GM21717 (cell line): ENCODE data around the gene SLC35D2.
"Not testable (repeated sequence)": the region's sequence is repeated elsewhere in the genome, so short reads cannot be mapped to it uniquely, and the experiment has no call there.

Experiments
- ATAC-seq: cut with Tn5 transposase; IDR thresholded peaks from one replicate; pipeline ENCODE4 v1.9.1; 2021; ENCODE audit warnings: mild to moderate bottlenecking, moderate library complexity; ENCODE audit not compliant: unreplicated experiment

SLC35D2 gene

GRCh38 chr9:96362119-96362518, 21.4 kb downstream of the SLC35D2 start:
- not testable (repeated sequence) for ATAC-seq

GRCh38 chr9:96361668-96362067, 21.8 kb downstream of the SLC35D2 start:
- no peak for ATAC-seq

GRCh38 chr9:96360976-96361375, 22.5 kb downstream of the SLC35D2 start:
- ATAC-seq: no peak

- ATAC-seq: not testable (repeated sequence)
Measured at GRCh38 chr9:96360523-96360922, 23.0 kb downstream of the SLC35D2 start.

DNA sequence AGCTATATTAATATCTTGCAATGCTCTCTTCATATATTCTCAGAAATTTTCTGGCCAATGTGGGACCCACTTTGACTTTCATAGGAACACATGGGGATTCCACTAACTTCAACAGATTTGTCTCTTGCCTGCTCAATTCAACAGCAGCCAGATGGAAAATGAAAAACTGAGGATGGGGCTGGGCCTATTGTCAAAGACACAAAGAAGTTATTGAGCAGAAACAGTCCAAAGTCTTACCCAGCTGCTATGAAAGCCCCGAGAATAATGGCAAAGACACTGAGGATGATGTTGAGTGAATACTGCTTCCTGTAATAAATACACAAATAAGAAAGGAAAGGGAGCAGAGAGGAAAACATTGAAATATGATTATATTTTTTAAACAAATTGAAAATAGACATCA, 32.6 kb downstream of the SLC35D2 start:
- ATAC-seq: no peak

- no peak for ATAC-seq
Measured at GRCh38 chr9:96348261-96348660, 35.2 kb downstream of the SLC35D2 start.

GRCh38 chr9:96345551-96345950, 38.0 kb downstream of the SLC35D2 start:
- no peak for ATAC-seq

- no peak for ATAC-seq
Measured at GRCh38 chr9:96344458-96345180, 38.9 kb downstream of the SLC35D2 start.

GRCh38 chr9:96343515-96344360, 39.8 kb downstream of the SLC35D2 start:
- ATAC-seq: no peak

GRCh38 chr9:96342571-96343245, 40.8 kb downstream of the SLC35D2 start:
- no peak for ATAC-seq

GRCh38 chr9:96340707-96341106, 42.8 kb downstream of the SLC35D2 start:
- ATAC-seq: no peak

DNA sequence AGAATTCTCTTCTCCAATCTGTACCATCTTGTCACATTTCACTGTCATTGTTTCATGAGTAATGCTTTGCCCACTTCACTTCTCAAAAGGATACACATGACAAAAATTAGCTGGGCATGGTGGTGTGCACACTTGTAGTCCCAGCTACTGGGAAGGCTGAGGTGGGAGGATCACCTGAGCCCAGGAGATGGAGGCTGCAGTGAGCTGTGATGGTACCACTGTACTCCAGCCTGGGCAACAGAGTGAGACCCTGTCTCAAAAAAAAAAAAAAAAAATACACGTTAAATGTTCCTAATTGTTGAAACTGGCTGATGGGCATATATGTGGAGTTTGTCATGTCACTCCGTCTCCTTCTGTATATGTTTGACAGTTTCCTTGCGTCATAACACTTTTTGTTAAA, 45.2 kb downstream of the SLC35D2 start:
- no peak for ATAC-seq

GRCh38 chr9:96333958-96334357, 49.6 kb downstream of the SLC35D2 start:
- no peak for ATAC-seq

DNA sequence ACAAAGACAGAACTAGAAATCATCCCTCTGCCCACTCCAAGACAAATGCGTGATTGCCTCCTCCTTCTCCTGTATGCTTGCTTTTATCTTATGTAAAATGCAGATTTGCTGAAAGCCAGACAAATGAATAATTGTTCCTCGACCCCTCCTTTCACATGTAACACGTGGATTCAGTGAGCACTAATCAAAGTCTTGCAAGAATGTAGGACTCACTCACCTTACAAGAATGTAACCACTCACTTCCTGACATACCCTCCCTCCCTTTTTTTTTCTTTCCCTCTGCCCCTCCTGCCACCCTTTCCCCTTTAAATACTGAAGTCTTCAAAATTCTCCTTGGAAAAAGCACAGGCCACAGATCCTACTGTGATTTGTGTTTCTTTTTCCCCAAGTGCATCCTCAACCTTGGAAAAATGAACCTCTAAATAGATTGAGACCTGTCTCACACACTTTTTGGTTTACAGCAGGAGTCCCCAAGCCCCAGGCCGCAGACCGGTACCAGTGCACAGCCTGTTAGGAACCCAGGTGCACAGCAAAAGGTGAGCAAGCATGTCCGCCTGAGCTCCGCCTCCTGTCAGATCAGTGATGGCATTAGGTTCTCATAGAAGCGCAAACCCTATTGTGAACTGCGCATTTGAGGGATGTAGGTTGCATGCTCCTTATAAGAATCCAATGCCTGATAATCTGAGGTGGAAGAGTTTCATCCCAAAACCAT, 52.1 kb downstream of the SLC35D2 start:
- no peak for ATAC-seq

DNA sequence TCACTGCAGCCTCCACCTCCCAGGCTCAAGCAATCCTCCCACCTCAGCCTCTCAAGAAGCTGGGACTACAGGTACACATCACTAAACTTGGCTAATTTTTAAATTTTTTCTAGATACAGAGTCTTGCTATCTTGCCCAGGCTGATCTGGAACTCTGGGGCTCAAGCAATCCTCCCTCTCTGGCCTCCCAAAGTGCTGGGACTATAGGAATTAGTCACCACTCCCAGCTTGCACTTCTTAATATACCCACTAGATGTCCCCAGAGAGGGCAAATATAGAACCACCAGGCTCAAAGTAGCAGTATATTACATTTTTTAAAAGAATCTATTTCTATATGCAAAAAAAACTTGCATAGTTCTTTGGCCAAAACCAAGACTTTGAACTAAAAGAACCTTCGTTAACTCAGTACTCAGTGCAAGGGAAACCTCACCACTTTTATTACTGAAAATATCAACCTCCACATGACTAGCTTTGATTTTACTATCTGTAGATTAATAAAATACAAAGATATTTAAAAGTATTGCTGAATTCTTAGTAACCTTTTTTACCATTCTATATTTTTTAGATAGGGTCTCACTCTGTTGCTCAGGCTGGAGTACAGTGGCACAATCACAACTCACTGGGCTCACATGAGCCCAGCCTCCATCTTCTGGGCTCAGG, 55.7 kb downstream of the SLC35D2 start:
- ATAC-seq: no peak

DNA sequence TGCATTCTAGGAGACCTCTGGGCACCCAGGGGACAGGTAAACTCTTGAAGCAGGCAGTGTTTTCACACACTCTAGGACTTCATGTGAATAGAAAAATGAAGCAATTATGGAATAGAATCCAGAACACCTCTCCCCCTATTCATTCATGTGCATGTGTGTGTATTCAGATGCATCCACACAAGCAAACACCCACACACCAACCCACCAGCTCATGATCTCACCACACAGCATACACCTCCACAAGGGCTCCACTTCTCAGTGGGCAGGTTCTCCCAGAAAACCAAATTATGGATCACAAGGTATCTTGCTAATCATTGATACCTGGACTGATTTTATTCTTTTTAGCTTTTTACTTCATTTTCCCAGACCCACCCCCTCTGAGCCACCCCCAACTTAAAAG, 60.3 kb downstream of the SLC35D2 start:
- no peak for ATAC-seq

DNA sequence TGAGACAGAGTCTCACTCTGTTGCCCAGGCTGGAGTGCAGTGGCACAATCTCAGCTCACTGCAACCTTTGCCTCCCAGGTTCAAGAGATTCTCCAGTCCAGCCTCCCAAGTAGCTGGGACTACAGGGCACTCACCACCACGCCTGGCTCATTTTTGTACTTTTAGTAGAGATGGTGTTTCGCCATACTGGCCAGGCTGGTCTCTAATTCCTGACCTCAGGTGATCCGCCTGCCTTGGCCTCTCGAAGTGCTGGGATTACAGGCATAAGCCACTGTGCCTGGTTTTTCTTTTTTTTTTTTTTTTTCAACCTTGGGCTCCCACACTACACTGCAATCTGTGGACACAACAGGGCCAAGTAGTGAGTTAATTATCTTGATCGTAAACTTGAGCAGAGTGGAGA, 60.8 kb downstream of the SLC35D2 start:
- ATAC-seq: not testable (repeated sequence)

DNA sequence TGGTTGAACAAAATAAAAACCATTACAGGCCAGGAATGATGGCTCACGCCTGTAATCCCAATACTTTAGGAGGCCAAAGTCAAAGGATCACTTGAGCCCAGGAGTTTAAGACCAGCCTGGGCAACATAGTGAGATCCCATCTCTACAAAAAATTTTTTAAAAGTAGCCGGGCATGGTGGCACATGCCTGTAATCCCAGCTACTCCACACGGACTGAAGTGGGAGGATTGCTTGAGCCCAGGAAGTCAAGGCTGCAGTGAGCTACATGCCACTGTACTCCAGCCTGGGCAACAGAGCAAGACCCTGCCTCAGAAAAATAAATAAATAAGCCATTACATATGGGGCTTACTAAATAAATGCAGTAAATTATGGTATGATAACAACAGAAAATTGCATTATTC, 61.3 kb downstream of the SLC35D2 start:
- not testable (repeated sequence) for ATAC-seq

DNA sequence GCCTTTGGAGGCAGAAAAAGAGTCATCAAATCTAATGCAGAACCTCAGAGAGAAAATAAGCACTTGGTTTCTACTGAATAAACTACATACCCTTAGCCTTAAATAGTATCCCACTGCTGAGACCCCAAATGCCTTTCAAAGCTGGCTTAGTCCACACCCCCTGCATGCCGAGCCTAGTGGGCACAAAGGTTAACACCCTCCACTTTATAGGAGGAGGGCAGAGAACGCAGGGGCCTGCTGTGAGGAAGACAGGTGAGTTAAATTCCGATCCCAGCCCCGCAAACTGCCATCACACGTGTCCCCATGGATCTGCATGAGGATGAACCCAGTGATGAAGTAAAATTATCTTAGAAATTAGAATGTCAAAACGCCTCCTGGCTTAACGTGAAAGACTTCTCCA, 62.0 kb downstream of the SLC35D2 start:
- ATAC-seq: no peak

- ATAC-seq: no peak
Measured at GRCh38 chr9:96320749-96321280, 62.7 kb downstream of the SLC35D2 start.
